GM18951 (cell line): ENCODE measurements around the gene SAMD4A.

Source experiments
- POLR2A ChIP-seq: IDR thresholded peaks from 4 replicates; pipeline ENCODE4 v1.6.1; 2011; ENCODE audit warnings: mild to moderate bottlenecking; ENCODE audit not compliant: insufficient read length, insufficient read depth; ENCODE audit errors: extremely low read depth
- in situ Hi-C: fragments of 300-500 bp; cut with MboI; formaldehyde crosslinking; loops from one replicate; pipeline ENCODE4 v1.12.0; 2022; ENCODE audit warnings: low sequenced_read_pairs, mixed read lengths, inconsistent platforms; ENCODE audit not compliant: unreplicated experiment

Gene SAMD4A

DNA sequence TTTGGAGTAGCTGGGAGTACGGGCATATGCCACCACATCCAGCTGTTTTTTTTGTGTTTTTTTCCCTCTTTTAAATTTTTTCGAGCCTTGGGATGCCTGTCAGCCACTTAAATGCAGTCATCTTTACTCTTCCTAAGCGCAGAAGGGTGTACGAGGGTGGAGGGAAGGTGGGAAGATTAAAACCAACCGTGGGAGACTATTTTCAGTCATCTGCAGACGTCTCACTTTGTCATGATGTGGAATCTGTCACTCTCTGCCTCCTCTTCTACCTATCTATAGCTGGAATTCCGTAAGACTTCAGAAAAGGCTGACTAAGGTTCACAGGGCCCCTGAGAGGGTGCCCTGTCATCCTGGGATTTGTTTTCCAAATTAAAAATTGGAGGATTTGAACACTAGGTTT lies 105.3 kb downstream of the SAMD4A start:
- in situ Hi-C loops = no loop called here
- no peak for TF ChIP-seq POLR2A

GRCh38 chr14:54672688-54673087 lies 105.8 kb downstream of the SAMD4A start:
- no peak for TF ChIP-seq POLR2A
- in situ Hi-C loops = no loop called here

- in situ Hi-C loops = no loop called here
- no peak for TF ChIP-seq POLR2A
Measured at GRCh38 chr14:54673193-54674045, 106.5 kb downstream of the SAMD4A start.

- no peak for TF ChIP-seq POLR2A
- in situ Hi-C loops = no loop called here
Measured at GRCh38 chr14:54674046-54674741, 107.3 kb downstream of the SAMD4A start.

- in situ Hi-C loops = no loop called here
Measured at GRCh38 chr14:54675236-54676128, 108.6 kb downstream of the SAMD4A start.

DNA sequence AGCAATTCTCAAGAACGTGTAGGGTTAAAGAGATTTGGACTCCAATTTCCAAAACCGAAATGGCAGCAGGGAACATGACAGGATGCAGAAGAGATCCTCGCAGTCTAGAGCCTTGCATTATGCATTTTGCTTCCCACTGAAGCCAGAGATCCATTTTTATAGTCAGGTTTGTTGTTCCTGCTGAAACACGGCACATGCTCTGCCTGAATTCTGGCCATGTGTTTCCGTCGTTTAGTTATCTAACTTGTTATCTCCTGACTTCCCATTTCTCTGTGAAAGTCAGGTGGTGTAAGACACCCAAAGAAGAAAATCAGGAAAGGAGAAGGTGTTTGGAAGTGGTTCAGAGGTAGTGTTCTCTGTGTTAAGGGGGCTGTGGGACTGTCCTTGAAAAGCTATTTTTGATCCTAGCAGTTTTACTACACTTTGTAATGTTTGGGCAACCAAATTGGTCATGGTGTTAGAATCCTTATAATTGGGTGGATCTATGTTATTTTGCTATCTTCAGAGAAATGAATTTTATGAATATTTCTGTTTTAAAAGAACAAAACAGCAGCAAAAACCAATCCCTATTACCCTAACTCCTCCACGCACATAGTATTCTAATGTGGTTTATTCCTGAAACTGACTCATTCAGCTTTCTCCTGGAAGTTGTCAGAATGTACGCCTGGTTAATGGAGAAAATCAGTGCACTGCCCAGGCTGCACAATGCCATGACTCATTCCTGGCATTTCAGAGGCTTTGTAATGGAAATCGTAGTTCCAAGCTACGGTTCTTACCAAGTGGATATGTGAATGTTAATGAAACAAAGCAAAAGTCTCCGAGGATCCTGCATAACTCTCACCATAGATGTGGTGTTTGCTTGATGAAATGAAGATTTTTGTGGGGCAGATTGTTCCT lies 110.1 kb downstream of the SAMD4A start:
- in situ Hi-C loops = no loop called here
- no peak for TF ChIP-seq POLR2A

More at GRCh38 chr14:54675236-54676128, 108.6 kb downstream of the SAMD4A start:
- TF ChIP-seq POLR2A = no peak

DNA sequence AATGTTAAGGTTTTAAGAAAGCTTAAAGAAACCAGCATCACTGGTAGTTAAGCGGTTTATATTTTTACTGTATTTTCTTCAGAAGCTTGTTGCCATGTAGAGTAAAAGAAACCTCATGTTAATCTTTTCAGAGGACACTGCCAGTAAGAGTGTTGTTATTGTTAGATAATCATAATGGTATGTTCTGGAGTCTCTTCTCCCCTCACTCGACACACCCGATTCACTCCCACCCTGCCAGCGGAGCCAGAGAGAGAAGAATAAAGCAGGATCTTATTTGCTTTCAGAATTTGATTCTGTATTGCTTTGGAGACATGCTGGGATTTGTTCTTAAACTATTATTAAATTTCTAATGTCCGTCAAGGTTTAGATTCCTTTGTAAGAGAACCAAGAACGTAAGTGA lies 113.7 kb downstream of the SAMD4A start:
- no peak for TF ChIP-seq POLR2A
- in situ Hi-C loops = no loop called here

- TF ChIP-seq POLR2A = no peak
- in situ Hi-C loops = no loop called here
Measured at GRCh38 chr14:54681811-54682261, 114.9 kb downstream of the SAMD4A start.

DNA sequence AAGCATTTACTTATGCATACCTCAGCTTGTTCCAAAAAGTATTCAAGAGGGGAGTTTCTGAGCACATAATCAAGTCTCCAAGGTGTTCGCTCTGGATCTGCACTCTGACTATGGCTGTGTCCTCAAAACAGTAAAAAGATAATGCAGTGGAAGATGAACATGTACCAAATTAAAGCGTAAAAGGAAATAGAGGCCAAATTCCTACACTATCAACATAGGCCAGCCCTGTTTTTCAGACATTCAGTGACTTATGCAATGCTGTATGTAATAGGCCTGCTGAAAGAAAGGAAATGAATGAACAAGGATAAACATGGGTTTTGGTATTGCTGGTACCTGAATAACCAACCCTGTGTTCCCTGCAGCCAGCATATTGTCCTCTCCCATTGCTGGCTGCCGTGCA lies 115.7 kb downstream of the SAMD4A start:
- no peak for TF ChIP-seq POLR2A
- in situ Hi-C loops = no loop called here

GRCh38 chr14:54683882-54684794 lies 117.2 kb downstream of the SAMD4A start:
- in situ Hi-C loops = no loop called here
- TF ChIP-seq POLR2A = no peak

GRCh38 chr14:54685286-54685845 lies 118.4 kb downstream of the SAMD4A start:
- in situ Hi-C loops = no loop called here
- TF ChIP-seq POLR2A = no peak
